DMS114 treated with DMSO at 0.1 percent for 48 hours (cell line): ENCODE data around the gene AGAP5.
"Not testable (repeated sequence)": the region's sequence is repeated elsewhere in the genome, so short reads cannot be mapped to it uniquely, and the experiment has no call there.

Source experiments
- DNase-seq: peaks from one replicate; lab custom pipeline; 2025; ENCODE audit not compliant: unreplicated experiment; lab: John Stamatoyannopoulos, UW

Gene AGAP5

GRCh38 chr10:73662705-73663104, 35.2 kb downstream of the AGAP5 start:
- not testable (repeated sequence) for DNase-seq

DNA sequence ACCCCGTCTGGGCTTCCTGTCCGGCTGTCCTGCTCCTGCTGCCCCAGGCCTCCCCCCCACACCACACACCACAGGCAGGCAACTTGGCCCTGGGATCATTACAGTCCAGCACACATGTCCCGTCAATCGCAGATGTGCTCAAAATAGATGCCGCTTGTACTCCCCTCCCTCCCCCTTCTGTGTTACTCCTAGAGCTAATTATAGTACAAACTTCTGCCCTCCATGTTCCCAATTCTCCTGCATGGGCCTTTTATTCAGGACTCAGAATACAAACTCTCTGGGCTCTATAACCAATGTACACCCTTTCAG, 42.0 kb downstream of the AGAP5 start, which contains the start of gene SYNPO2L:
Gene SYNPO2L, minus strand, starts transcription at position 40 of the 309 bp plus-strand sequence. CDS start 107 bp downstream, outside the sequence.
- no peak for DNase-seq

- DNase-seq = no peak
Observed at GRCh38 chr10:73655257-73655989, 42.5 kb downstream of the AGAP5 start.

GRCh38 chr10:73653701-73654100, 44.2 kb downstream of the AGAP5 start:
- peak; percentile 15 for DNase-seq

GRCh38 chr10:73653195-73653594, 44.7 kb downstream of the AGAP5 start:
- no peak for DNase-seq

GRCh38 chr10:73650537-73651331, 47.2 kb downstream of the AGAP5 start:
- no peak for DNase-seq

DNA sequence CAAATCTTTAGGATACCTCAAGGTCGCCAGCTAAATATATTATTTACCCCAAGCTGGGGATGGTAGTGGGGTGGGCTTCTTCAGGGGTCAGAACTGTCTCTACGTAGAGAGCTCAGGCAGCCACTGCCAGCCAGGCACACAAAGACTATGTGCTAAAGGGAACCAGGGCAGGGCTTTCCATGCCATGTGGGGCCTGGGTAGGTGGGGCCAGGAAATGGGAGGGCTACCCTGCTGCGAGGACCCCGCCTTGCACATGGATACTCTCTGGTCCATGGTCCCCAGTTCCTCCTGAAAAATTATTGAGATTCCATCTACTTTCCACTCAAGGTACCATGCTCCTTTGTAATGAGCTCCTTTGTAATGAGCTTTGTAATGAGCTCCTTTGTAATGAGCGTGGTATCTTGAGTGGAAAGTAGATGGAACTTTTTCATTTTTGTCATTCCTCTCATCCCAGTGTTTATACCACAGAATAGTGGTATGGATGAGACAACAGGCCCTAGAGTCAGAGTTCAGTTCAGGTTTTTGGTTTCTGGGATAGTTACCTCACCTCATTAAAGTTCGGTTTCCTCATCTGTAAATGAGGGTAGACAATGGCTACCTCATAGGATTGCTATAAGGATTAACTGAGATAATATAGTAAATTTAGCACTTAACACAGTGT, 47.9 kb downstream of the AGAP5 start:
- no peak for DNase-seq

DNA sequence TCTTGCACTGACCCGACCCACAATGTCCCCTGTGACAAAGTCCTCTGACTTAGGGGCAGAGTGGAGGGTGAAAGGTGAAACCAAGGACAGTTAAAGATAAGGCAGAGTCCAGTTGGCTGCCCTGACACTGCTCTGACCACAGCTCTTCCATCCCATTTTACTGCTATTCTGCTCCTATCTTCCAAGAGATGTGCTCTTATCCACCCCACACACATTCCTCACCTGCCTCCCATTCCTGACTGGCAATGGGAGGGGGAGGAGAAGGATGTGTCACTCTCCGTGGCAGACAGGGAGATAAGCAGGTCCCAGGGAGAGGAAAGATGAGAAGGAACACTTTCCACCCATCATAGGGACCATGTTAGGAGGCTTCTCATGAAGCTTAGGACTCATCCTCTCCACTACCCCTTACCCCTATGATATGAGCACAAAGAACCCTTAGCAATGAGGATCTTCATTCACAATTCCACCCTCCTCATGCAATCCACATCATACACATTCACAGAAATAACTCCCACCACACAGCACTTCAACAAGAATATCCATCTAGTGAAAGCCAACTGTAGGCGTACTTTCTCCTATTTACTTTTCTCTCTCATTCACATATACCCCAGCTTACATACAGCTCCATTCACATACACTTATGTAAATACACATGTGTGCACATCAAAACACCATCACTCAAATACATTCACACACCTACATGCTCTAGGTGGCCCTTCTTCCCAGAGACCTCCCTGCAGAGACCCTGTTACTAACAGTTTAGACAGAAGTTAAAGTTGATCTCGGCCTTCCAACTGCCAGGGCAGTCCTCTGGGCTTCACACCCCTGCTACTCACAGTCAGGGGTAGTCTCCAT, 48.7 kb downstream of the AGAP5 start:
- no peak for DNase-seq

- no peak for DNase-seq
Observed at GRCh38 chr10:73647875-73648651, 49.8 kb downstream of the AGAP5 start.

GRCh38 chr10:73647211-73647874, 50.6 kb downstream of the AGAP5 start:
- DNase-seq = peak; percentile 73

DNA sequence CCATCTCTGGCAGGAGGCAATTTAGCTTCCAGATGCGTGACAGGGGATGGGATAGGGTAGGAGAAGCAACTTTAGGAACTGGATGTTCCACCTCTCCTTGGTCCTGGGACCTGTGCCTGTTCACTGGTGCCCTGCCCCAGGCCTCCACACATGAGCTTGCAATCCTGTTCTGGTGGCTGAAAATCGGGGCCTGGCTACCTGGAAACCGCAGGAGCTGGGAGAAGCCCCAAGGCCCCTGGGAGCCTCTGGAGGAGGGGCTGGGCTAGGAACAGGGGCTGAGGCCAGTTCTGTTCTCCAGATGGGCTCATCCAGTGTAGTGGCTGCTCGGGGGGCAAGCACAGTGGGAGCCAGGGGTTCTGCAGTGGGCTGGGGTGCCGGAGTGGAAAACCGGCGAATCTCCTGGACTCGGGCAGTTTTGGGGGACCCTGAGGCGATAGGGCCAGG, 51.3 kb downstream of the AGAP5 start:
- no peak for DNase-seq

DNA sequence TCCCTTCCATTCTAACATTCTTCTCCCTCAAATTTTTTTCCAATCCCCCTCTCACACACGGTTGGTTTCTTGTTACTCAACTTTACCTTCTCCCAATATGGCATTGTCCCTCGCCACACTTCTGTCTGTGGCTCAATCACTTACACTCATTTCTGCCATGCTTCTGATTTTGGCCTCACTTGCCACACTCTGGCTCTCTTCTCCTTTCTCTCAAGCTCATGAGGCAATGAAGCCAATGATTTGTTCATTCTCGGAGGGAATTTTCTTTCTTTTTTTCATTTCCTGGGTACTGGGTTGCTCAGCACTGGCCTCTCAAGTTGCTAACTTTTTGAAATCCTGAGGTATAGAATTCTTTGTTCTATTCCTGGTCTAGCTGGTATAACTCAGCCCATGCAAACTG, 52.7 kb downstream of the AGAP5 start:
- no peak for DNase-seq

GRCh38 chr10:73644767-73645166, 53.1 kb downstream of the AGAP5 start:
- DNase-seq = no peak

- peak; percentile 76 for DNase-seq
Observed at GRCh38 chr10:73644015-73644743, 53.7 kb downstream of the AGAP5 start.

DNA sequence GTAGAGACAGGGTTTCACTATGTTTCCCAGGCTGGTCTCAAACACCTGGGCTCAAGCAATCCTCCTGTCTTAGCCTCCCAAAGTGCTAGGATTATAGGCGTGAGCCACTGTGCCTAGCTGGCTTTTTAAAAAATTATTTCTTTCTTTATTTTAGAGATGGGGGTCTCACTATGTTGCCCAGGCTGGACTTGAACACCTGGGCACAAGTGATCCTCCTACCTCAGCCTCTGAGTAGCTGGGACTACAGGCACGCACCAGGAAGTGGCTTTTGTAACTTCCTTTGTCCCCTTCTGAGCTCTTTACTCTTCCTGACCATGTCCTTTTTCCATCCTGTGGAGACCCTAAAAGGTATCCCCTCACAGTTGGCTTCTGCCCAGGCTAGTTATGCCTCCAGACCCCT, 54.5 kb downstream of the AGAP5 start:
- no peak for DNase-seq

GRCh38 chr10:73641328-73642060, 56.4 kb downstream of the AGAP5 start, which contains the start of gene MYOZ1:
Gene MYOZ1 (minus strand): TSS chr10:73641474. CDS start chr10:73640017, 1,457 bp downstream.
- DNase-seq = no peak

GRCh38 chr10:73639286-73639685, 58.6 kb downstream of the AGAP5 start:
- no peak for DNase-seq

GRCh38 chr10:73635781-73636180, 62.1 kb downstream of the AGAP5 start:
- no peak for DNase-seq
